Left colon (tissue), 2 donors: ENCODE measurements around the gene GALNT7. TPM values are rescaled to one million over a fixed set of nuclear protein-coding genes. Genes with fewer than 3 reads are reported as not detected.
A peak's percentile ranks its signal among the peaks of the same experiment; 100 is the strongest.
"Not testable (repeated sequence)": the region's sequence is repeated elsewhere in the genome, so short reads cannot be mapped to it uniquely, and the experiment has no call there.

Experiments
- ATAC-seq: fragments of 200-7000 bp; cut with Tn5 transposase; one replicate; pipeline ENCODE4 v1.9.1; 2020; ENCODE audit warnings: mild to moderate bottlenecking, moderate library complexity
- DNase-seq, 2 donors: peaks; one replicate each; pipeline ENCODE4 v3.0.0-alpha.2; 2020
- intact Hi-C, 2 donors: fragments of 100-400 bp; cut with DNase I in 1 of 2; cut with micrococcal nuclease in 1 of 2; formaldehyde crosslinking; loops; one replicate each; pipeline versions ENCODE4 v1.11.2 to v1.14.0; 2022; cut with DNase I, micrococcal nuclease
- total RNA-seq, 2 donors: library from RNA; stranded (reverse); fragmentation: NEBNext Ultra II Directional; extraction: Animal tissue kit (Norgen Biotek cat#: 25700); gene quantifications; one replicate each; pipeline ENCODE4 v1.2.1, GENCODE V29; 2021
- donor health status: DM: no; HTN: no; CAD: no.
- donor health status: DM: yes; HTN: yes; CAD: no.

GALNT7 gene
- total RNA-seq, 2 donors from 2014 or later: 138 to 143 TPM

DNA sequence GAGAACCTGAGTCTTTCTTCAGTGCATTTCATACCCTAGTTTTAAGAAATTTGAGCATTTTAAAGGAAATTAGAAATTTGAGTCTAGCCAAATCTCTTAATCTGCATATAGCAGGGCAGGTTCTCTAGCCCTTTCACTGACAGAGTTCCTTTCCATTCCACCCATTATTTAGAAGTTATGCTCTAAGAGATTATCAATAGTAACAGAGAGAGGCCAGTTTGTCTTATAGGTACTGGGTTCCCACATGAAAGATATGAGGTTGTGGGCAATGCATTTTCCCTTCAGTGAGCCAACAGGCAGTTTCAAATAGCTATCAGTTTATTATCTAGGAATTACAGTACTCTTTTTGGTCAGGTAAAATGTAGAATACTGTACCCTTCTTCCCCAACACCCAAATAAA is 7.3 kb upstream of the GALNT7 start:
- DNase-seq: no peak

GRCh38 chr4:173165706-173166105 is 2.9 kb upstream of the GALNT7 start:
- intact Hi-C loops: no loop called here
- no peak for DNase-seq
- no peak for ATAC-seq

More for the DNA sequence above, 7.3 kb upstream of the GALNT7 start:
- ATAC-seq: no peak
- intact Hi-C loops: no loop called here

DNA sequence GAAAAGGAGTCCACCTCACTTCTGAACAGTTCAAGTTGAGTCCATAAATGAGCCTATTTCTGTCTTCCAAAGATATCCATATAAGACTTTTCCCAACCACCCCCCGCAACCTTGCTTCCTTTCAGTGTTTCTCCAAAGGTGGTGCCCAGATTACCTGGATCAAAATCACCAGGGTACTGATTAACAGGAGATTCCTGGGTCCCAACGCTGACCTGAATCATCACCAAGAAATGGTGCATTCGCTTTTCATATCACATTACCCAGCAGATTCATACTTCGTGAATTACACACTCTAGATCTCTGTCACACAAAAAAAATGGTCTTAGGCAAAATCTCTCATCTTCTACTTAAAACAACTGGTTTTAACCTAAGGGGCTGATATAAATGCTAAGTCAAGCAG is 2.1 kb upstream of the GALNT7 start:
- DNase-seq (no peak), ATAC-seq (no peak)
- intact Hi-C loops: no loop called here

DNA sequence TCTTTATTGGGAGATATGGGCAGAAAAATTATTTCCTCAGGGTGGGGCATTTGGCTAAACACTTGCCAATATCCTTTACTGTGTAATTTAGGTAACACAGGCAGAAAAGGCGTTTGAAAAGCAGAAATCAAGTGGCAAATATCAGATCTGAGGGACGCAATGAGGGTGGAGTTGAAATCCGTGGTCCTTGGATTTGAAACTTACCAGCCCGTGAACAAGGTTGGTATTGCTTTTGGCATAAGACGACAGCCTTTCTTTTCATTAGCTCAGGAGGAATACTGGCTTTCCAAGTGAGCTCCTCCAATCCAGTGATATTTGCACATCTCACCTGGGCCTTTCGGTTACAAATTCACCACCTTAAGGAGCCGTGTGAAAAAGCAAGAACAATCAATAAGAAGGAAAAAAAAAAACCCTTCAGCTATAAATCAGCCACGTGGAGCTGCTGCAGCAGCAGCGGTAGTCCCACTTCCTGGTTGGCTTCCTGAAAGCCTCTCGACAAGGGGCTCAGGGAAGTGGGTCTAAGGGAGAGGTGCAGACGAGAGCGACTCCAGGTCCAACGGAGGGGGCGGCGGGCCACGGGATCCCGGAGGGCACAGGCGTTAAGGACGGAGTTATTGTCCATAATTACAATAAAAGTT is 734 bp upstream of the GALNT7 start:
- peak; percentile 66 to 67 for DNase-seq
- intact Hi-C loops: no loop called here
- peak; percentile 65 for ATAC-seq

DNA sequence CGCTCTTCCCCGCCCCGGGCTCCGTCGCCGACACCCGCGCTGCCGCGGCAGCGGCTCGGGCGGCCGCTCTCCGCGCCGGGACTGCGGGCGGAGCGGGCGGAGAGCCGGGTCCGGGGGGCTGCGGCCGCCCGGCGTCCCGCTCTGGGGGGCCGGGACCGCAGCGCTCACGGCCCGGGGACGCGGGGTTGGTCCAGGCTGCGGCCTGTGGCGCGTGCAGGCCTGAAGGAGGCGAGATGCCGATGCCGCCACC is 492 bp downstream of the GALNT7 start:
- intact Hi-C loops: no loop called here
- no peak for DNase-seq
- no peak for ATAC-seq

GRCh38 chr4:173169428-173170181 is 994 bp downstream of the GALNT7 start:
- DNase-seq: peak; percentile 59 to 69
- ATAC-seq: peak; percentile 36
- intact Hi-C loops: loop anchor here in 1 of 2 donors (10.0 kb wide), 1 partner anchor 145 kb away; no protein-coding TSS in a partner anchor

DNA sequence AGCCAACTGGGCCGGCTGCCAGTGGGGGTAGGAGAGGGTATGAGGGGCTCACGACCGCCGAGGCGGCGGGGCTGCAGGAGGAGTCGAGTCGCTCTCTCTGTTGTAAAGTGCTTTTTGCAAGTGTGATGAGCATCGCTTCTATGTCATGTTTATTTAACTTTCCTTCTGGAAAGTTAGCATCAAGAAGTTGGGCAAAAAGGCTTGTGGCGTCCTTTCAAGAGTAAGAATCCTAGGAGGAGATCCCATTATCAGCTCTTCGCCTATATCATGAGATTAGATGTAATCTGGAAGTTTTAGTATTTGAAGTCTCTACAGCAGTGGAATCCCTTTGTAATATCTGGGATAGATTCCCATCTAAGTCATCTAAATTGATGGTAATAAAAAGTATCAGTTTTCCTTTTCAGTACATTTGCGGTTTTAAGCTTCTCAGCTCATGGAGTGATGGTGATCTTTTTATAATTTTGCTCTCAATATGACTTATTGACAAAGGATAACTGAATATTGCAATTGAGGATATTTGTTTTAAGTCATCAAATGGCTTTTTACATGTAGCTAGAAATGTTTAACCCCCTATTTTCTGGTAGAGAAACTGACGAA is 1.7 kb downstream of the GALNT7 start:
- intact Hi-C loops: loop anchor here in 1 of 2 donors (10.0 kb wide), 1 partner anchor 145 kb away; no protein-coding TSS in a partner anchor
- ATAC-seq (no peak), DNase-seq (no peak)

- DNase-seq (no peak), ATAC-seq (no peak)
- intact Hi-C loops: loop anchor here in 1 of 2 donors (10.0 kb wide), 1 partner anchor 146 kb away; no protein-coding TSS in a partner anchor
Measured at GRCh38 chr4:173171098-173171497, 2.5 kb downstream of the GALNT7 start.

DNA sequence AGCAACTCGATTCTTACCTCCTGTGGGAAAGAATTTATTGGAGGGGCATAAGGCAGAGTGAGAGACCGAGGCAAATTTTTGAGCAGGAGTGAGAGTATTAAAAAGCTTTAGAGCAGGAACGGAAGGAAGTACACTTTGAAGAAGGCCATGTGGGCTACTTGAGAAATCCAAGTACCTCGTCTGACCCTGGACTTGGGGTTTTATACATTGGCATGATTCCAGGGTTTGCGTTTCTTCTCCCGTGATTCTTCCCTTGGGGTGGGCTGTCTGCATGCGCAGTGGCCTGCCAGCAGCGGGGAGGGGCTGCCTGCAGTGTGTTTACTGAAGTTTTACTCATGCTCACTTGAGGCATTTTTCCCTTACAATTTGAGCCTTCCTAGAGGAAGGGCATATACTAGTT is 3.4 kb downstream of the GALNT7 start:
- DNase-seq: no peak
- no peak for ATAC-seq
- intact Hi-C loops: loop anchor here in 1 of 2 donors (10.0 kb wide), 1 partner anchor 147 kb away; no protein-coding TSS in a partner anchor

DNA sequence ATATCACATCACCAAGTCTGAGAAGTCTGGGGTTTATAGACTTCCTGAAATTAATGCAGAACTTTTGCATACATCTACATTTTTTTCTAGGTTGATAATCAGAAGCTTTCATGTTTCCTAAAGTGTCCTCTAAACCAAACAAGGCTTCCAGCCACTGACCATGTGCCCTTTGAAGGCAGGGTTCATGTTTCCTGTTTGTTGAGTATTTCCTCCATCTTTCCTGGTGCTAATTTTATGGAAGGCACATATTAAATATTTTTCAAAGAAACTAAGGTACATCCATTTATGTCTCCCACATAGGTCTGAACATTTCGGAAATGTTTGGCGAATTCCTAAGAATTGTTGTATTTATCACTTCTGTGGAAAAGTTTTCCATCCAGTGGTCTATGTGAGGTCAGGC is 5.6 kb downstream of the GALNT7 start:
- intact Hi-C loops: loop anchor here in 1 of 2 donors (10.0 kb wide), 1 partner anchor 149 kb away; no protein-coding TSS in a partner anchor
- DNase-seq: no peak
- no peak for ATAC-seq

DNA sequence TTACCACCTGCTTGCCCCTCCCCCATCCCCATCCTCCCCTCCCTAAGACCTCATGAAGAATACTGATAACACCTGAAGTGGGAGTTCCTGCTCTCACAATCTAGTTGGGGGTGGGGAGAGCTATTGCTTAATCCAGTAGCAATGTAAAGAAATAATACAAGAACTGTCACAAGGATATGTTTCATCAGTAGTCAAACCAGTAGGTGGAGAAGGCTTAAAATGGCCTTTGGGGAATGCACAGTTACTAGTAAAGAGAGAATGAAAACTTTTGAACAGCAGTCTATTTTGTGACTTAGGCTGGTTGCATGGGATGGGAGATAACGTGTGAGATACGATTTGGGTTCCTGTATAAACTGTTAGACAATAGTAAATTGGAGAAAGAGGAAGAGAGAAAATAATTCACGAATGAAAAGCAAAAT is 6.0 kb downstream of the GALNT7 start:
- no peak for ATAC-seq
- DNase-seq: no peak
- intact Hi-C loops: loop anchor here in 1 of 2 donors (10.0 kb wide), 1 partner anchor 150 kb away; no protein-coding TSS in a partner anchor

DNA sequence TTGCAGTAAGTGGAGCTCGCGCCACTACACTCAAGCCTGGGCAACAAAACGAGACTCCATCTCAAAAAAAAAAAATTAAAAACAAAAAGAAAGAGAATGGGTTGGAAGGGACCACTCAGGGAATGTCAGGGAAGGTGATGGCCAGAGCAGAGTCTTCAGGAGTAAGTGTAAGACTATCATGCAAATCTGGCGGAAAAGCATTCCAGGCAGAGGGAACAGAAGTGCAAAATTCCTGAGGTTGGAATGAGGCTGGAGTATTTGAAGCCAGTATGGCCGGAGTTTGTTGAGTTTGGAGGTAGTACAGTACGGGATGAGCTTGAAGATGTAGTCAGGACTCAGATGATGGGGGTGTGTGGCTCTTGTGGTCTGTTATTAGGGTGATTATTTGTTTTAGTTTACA is 7.4 kb downstream of the GALNT7 start:
- ATAC-seq (no peak), DNase-seq (no peak)
- intact Hi-C loops: loop anchor here in 1 of 2 donors (10.0 kb wide), 1 partner anchor 151 kb away; no protein-coding TSS in a partner anchor

DNA sequence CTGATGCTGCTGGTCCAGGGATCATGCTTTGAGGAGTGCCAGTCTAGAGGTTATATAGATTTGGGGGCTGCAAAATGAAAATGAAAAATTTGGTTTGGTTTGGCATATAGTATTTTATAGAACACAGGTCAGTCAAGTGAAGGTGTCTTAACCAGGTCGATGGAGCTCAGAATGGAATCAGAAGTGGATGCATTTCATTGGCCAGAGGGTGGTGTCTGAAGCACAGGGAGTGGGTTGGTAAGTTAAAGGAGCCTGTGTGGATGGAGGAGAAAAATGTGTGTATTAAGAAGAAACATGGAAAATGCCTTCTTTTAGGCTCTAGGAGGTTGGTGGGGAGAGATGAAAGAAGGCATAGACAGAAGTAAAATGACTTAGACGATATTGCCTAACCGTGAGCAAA is 8.6 kb downstream of the GALNT7 start:
- no peak for ATAC-seq
- intact Hi-C loops: loop anchor here in 1 of 2 donors (10.0 kb wide), 1 partner anchor 152 kb away; no protein-coding TSS in a partner anchor
- no peak for DNase-seq

GRCh38 chr4:173178144-173178543 is 9.5 kb downstream of the GALNT7 start:
- intact Hi-C loops: loop anchor here in 1 of 2 donors (10.0 kb wide), 1 partner anchor 153 kb away; no protein-coding TSS in a partner anchor
- ATAC-seq: no peak

DNA sequence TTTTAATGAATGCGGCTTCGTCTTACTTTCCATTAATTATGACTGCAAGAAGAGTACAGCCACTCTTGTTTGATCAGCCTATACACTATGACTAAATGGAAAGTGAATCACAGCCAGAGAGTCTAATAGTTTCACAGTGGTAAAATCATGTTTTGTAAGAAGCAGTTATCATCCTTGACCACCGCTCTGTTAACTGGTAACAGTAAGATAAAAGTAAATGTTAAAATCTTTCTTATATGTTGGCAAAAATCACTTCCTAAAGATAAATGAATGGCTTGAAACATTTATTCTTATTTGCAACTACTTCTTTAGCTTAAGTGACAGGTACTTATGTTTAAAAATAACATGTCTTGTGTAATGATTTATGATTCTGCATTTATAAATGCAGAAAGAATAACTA is 13.2 kb downstream of the GALNT7 start:
- ATAC-seq: no peak
- intact Hi-C loops: no loop called here
- no peak for DNase-seq

More at GRCh38 chr4:173178144-173178543, 9.5 kb downstream of the GALNT7 start:
- no peak for DNase-seq

- ATAC-seq (no peak), DNase-seq (no peak)
- intact Hi-C loops: no loop called here
Measured at GRCh38 chr4:173182403-173182802, 13.8 kb downstream of the GALNT7 start.

GRCh38 chr4:173183659-173184247 is 15.1 kb downstream of the GALNT7 start:
- intact Hi-C loops, ATAC-seq, DNase-seq: not testable (repeated sequence)

DNA sequence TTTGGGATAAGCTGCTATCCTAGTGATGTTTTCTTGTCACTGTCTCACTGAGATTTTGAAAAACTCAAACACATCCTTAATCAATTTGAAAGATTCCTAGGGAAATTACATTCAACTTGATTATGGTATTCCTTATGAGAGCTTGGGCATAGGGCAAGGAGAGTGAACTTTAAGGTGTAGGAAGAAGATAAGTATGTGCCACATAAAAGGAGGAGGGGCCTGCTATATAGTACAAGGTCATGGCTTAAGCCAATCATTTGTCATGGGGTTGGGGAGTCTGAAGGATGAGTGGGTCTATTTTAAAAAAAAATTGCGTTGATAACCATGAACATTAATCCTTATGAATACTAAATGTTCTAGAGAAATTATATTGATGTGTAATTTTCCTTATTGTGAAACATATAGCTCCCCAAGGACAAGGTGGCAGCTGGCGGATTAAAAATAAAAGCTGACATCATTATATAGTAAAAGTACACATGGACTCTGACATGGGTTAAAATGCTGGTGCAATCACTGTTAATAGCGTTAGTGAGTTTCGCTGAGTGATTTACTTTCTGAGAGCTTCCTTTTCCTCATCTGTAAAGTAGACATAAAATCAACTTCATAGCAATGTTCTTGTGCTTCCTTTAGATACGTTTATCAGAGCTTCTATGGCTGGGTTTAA is 17.4 kb downstream of the GALNT7 start:
- ATAC-seq: peak; percentile 88
- DNase-seq: no peak
- intact Hi-C loops: no loop called here

DNA sequence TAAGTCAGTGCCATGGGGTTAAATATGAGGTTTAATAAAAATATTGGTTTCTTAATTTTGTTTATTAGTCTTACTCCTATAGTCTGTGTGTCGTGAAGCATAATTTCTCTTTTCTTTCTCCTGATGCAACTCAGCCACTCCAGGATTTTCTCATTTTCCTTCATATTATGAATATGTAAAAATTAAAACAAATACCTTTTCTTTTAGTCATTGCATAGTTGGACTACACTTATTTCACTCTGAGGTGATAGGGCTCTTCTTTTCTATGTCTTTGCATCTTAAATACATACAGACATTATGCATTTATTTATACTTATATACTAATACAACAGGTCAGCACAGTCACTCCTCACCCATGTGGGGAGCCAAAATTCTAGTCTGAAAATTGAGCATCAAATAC is 19.1 kb downstream of the GALNT7 start:
- no peak for DNase-seq
- intact Hi-C loops: no loop called here
- no peak for ATAC-seq
